GM19099 (cell line): ENCODE data around the gene KAZN.

Source experiments
- POLR2A ChIP-seq: IDR thresholded peaks from 3 replicates; pipeline ENCODE4 v1.6.1; 2011; ENCODE audit warnings: low read depth; ENCODE audit not compliant: insufficient read length; ENCODE audit errors: extremely low read depth

Gene KAZN

DNA sequence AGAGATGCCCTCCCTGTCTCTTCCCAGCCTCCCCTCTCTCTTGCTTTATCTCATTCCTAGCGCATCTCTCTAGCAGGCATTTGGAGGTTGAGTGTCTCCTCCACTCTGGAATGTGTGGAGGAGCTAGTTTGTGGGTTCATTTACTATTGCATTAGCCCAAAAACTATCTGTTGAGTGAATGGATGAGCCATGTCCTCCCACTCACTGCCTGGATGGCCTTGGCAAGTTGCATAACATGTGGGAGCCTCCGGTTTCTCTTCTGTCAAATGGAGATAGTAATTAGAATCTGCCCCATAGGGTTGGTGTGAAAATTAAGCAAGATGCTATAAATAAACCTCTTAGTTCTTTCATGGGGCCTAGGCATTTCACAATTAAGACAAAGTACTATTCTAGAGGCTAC, 181.8 kb downstream of the KAZN start:
- no peak for TF ChIP-seq POLR2A

DNA sequence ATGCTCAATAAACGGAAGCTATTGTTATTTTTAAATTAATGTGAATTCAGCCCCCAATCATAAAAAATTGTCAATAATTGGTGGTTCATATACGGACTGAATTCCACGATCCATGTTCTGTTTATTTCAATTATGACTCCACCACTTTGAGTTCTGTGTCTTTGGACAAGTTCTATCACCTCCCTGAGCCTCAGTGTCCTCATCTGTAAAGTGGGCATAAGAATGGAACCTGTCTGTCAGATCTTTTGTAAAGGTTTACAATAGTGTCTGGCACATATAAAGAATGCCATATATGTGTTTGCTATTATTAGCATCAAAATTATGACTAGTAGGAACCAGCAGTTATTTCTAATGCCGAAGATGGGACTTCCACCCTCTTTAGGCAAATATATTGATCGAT, 183.3 kb downstream of the KAZN start:
- TF ChIP-seq POLR2A = no peak

DNA sequence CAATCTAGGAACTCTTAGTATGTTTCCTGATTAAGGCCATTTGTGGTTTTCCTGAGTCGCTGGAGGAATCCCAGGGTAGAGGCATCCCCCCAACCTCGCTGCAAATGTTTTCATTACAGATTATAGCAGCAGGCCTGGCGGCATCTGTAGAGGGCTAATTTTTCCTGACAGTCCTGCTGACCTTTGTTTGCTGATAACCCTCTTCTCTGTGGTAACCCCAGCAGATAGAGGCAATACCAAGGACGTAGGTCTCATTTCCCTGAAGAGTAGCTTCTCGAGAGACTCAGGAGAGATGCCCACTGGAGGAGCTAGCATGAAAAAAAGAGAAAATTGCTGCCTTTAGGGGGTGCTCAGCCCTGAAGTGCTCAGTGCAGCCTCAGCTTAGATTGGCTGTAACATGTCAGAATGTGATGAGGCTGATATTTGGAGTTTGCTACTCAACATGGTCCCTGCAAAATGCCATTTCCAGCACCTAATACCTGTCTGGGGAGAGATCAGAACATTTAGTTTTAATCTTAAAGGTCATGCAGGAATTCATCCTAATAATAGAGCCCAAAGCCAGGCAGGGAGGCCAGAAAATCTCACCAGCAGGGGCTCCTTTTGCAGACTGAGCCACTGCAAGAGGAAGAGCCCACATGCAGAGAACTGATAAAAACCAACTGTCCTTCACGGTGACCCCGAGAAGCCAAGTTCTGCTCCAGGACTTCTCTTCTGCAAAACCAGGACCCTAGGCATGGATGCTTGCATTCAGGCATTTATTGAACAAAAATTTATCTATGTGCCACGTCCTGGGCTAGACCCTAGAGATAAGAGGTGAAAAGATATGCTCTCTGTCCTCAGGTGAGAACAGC, 184.5 kb downstream of the KAZN start:
- no peak for TF ChIP-seq POLR2A

DNA sequence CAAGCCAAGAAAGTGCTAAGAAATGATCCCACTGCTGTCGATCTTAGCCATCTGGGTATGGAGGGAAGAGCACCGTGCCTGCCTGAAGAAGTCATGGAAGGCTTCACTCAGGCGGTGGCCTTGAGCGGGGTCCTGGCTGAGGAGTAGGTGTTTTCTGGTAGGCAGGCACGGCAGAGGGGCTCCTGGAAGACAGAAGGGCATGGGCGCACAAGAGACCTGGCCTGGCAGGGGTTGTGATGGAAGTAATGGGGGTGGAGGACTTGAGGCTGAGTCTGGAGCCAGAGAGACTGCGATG, 185.1 kb downstream of the KAZN start:
- no peak for TF ChIP-seq POLR2A

DNA sequence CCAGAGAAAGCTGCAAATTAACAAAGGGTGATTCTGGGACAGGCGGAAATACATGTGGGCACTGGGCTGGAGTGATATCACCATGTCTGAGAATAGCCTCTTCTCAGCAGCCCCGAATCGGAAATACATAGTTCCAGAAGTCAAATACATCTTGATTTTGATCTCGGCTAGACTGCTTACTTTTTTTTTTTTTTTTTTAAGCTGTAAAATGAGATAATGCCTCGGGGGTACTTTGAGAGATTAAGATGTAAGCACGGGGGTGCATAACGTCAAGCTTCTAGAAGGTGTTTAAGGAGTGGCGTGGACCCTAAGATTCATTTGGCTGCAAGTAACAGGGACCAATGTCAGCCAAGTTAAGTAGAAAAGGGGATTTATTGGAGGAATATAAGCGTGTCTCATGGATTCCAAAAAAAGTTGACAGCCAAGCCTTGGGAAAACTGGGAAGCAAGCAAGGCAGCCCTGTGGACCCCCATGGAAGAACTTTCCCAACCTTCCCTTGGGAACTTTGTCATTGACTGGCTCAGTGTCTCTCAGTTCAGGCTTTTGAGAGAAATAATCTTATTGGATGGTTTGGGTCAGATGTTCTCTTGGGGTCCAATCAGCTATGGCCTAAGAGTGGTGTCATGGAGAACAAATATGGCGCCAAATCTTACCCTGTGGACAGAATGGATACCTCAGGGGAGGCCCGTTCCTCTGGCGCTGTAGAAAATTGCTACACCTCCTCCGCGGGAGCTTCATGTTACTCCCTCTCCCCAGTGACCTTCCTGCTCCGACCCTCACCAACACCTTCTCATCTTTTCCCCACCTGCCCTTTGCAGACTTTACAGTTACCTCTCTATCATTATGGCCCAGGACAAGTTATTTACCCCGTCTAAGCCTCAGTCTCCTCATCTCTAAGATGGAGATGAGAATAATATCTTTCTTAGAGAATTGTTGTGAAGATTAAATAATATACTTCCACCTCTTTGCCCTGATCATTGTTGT, 186.6 kb downstream of the KAZN start:
- no peak for TF ChIP-seq POLR2A

DNA sequence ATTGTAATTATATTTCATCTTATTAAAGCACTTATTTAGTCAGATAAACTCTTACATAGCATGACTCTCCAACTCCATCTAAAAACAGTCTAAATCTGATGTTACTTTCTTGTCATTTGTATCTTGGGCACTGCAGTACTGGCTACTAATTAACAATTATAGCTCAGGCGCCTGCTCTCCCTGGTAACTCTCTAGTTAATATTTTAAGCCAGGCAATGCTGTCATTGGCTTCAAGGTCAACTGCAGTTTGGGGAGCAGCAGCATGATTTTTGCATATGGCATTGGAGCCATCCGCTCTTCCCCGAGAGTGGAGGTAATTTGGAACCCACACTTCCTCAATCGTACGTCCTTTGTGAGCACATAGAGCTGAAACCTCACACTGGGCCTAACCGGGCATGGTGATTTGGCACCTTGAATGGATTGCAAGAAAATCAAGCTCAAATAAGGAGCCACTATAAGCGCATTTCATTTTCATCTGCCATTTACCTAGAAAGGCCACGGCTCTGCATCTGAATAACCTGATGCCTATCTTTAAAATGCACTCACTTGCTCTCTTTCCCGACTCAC, 187.7 kb downstream of the KAZN start:
- no peak for TF ChIP-seq POLR2A

DNA sequence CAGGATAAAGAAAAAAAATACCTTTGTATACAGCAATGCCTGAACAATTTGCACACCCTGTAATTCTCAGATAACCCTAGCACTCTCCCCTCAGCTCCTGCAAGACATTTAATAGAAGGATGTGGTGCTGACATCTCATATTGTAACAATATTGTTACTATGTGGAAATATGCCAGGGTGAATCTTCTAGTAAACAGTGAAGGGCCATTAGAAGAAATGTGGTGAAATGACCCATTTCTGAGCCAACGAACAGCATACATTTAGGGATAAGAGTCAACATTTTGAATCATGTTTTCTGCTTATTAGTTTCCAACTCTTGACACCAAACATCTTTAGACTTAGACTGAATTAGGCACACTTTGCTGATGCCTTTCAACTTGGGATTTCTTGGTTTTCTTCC, 188.2 kb downstream of the KAZN start:
- no peak for TF ChIP-seq POLR2A

DNA sequence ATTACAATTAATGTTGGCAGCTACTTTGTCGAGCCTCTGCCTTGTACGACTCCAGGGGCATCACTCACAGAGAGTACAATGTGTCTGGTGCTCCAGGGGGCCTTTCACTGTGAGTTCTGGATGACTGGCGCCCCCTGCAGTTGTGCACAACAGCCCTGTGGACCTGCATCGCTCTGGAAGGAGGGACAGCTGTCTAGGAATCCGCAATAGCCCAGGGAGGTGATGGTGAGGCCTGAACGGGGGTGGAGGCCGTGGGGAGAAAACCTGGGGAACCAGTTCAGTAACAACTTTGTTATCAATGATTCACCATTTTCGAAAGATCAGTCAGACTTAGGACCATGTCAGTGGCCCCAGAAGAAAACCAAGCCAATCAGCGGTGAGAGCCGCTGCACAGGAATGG, 189.1 kb downstream of the KAZN start:
- TF ChIP-seq POLR2A = no peak

DNA sequence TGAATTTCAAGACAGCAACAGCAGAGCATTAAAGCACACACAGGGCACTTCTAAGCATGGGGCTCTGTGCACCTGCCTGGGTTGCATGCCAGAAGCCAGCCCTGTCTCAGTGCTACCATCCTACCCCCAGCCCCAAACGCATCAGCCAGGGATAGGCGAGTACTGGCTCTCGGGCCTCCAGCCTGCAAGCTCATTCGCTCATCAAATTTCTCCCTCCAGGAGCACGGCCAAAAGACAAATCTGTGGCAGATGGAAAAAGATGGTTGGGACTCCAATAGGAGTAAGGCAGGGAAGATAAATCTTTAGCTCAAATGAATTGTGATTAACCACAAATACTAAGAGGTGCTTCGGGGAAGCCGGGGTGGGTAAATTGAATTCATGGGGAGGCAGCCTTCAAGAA, 189.6 kb downstream of the KAZN start:
- no peak for TF ChIP-seq POLR2A

DNA sequence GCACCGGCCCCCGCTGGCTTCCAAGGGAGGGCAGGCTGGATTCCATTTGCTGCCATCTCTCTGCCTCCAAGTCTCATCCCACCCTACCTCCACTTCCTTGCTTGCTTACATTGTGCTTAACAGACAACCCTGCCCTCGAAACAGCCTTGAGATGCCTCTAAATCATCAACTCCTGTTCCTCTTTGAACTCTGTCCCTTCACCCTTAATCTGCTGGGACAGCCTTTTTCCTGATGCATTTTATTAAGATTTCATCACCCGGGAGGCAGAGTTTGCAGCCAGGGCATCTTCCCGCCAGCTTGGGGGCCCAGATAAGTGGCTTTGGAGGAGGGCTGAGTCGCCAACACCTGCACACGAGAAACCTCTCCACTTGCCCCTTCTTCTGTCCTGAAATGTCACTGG, 192.5 kb downstream of the KAZN start:
- TF ChIP-seq POLR2A = no peak

DNA sequence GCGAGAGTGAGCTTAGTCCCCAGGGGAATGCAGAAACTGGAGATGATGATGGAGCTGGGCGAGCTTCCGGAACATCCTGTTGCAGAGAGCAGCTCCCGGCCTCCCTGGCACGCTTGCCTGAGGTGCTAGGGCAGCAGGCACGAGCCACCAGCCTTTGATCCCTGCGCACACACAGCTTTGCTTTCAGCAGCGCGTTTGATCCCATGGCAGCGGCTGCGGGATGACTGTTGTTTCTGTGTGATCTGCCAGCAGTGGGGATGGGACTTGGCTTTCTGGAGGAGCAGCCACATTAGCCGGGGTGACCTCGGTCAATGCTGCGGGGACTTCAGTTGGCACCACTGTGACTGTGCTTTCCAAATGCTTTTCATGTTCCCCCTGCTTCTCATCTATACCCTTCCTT, 193.2 kb downstream of the KAZN start:
- TF ChIP-seq POLR2A = no peak

DNA sequence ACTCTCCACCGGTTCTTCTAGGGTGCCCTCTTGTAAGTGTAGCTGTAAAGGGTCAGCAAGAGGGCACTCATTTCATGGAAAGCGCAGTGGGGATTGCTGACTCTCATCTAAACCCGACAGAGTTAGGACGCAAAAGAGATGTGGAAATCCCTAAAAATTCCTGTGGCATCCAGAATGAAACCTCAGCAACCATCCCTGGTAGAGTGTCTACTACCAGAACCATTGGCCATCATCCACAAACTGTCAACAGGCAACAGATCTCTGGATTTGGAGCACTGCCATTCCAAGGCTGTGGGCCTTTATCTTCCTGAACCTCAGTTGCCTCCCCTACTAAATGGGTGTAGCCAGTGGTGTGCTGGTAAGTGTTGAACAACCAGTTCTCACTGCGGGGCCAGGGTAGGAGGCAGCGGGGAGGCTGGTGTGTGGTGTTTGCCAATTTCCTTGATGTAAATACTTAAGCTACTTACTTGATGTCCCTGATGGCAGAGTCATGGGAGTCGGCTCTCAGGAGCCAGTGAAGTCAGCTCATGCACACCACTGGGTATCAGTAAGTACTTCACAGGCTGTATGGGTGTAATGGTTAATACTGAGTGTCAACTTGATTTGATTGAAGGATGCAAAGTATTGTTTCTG, 195.8 kb downstream of the KAZN start:
- TF ChIP-seq POLR2A = no peak

DNA sequence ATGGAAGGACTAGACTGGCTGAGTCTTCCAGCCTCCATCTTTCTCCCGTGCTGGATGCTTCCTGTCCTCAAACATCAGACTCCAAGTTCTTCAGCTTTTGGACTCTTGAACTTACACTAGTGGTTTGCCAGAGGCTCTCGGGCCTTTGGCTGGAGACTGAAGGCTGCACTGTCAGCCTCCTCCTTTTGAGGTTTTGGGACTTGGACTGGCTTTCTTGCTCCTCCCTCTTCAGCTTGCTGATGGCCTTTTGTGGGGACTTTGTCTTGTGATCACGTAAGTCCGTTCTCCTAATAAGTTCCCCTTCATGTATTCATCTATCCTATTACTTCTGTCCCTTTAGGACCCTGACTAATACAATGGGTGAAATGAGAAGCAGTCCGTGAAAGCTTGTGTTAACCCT, 196.4 kb downstream of the KAZN start:
- TF ChIP-seq POLR2A = no peak

DNA sequence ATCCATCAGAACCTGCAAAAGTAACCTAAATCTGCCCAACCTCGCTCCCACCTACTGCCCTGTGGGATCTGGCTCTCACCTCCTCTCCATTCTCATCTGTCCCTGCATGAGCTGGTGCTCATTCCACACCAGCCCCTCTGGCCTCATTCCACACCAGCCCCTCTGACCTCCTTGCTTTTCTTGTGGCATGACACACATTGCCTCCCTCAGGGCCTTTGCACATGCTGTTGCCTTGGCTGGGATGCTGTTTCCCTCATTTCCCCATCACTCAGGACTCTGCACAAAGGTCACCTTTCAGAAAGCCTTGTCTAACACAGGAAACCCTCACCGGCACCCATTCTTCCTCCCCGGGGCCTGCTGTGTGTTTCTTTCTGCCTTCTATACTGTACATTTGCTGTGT, 197.1 kb downstream of the KAZN start:
- no peak for TF ChIP-seq POLR2A

DNA sequence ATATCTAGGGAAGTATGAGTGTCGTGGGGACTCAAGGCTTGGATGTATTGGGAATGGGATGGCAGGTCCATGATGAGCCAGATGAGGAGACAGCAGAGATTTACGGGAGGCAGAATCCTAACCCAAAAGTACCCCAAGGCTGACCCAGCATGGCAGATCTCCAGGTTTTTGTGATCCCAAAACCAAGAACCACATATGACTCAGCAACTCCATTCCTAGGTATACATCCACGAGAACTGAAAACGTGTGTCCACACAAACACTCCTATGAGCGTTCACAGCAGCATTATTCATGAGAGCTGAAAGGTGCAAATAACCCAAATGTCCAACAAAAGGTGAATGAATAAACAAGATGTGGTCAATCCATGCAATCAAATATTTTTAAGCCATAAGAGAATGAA, 201.5 kb downstream of the KAZN start:
- TF ChIP-seq POLR2A = no peak
